ENCODE measurements around the gene FEM1C.
A peak's percentile ranks its signal among the peaks of the same experiment; 100 is the strongest.

FEM1C gene

DNA sequence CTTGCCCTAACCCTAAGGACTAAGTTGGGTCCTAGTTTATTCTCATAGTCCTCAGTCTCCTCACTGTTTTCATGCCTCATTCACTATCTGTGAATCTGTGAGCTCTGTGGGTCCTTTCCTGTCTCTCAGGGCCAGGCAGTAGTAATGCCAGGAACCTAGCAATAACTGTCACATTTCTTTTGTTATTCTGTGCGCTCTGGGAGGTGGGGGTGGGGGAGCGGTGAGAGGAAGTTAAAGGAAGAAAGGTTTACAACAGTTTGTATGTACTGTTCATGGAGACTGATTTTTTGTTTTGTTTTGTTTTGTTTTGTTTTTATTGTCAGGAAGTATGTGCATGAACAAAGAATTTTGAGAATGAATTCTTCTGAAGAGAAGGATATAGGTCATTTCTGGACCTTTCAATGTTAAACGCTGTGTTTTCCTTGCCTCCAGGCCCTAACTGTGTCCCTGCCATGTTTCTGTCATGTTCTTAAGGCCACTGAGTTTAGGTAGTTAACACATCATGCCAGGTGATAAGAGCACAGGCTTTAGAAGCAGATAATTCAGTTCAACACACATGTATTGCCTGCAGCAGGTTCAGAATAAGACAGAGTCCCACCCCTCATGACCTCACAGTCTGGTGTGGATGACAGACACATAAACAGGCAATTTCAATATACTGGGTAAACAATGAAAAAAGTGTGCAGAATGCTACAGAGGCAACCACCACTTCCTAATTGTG, 13.3 kb upstream of the FEM1C start:
- DNase-seq (ENCODE audit: low read depth in 3 of 3), result no peak

DNA sequence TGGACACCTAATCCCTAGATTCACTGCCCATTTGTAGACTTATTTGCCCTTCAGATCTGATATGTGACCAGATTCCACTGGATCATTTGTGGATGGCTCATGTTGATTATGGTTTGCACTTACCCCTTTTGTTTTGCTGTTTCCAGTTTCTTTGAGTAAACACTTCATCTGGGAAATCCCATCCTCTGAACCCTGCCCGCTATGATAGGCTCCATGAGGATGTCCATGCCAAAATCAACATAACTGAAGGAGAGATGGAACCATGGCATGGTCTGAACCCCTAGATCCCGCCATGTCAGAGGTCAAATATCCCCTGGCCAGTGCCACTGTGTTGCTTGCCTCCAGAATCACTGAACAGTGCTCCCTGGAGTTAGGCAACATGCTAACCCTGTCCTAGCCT, 11.7 kb upstream of the FEM1C start:
- DNase-seq (ENCODE audit: low read depth in 3 of 3), result no peak

DNA sequence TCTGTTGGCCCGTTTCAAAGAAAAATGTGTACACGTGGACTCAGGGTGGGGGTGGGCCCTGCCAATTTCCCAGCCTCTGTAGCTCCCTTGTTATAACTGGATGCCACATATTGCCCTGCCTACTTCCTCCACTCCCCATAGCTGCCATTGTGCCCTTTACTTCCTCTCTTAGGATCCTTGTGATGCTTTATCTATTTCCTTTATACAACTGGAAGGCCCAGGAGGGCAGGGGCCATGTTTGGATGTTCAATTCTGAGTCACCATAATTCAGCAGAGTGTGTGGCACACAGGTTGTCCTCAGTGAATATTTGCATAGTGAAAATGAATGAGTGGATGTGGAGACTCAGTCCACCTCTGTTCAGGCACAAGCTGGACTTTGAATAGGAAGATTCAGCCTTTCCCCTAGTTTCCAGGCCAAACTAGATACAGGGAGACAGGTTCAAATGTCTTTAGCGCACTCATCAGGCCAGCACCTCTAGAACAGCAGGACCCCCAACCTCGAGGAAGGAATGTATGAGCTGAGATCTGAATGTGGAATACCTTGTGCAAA, 10.6 kb upstream of the FEM1C start:
- DNase-seq (ENCODE audit: low read depth in 3 of 3), result no peak

DNA sequence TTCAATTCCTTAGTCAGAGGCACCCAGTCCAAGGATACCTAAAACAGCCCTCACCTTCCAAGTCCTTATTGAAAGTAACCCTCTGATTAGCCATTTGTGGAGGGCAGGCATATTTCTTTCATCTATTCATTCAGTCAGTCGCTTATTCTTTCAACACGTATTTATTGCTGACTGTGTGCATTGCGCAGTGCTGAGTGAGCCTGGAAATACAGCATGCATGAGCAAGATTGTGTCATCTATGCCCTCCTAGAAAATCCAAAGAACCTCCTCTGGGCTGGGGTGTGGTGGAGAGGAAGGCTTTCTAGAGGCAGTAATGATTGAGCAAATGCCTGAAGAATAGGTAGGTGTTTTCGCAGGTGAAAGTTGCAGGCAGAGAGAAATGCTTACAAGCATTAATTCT, 8.5 kb upstream of the FEM1C start:
- no peak for DNase-seq (ENCODE audit: low read depth in 3 of 3)

DNA sequence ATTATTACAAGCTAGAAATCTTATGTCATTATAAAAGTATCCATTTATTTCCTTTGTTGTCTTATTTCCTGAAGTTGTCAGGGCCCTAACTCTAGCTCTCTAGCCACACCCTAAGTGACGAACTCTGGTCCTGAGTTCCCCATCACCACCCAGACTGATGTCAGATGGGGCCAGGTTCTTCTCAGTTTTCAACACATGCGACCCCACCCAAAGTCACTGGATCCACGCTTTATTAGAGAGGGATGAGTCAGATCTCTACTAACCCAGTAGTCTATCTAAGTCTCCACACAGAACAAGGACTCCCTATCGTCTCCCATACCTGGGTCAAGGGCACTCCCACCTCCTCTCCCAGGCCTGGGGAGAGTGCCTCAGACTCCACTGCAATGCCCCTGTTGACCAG, 6.8 kb upstream of the FEM1C start:
- no peak for DNase-seq (ENCODE audit: low read depth in 3 of 3)

DNA sequence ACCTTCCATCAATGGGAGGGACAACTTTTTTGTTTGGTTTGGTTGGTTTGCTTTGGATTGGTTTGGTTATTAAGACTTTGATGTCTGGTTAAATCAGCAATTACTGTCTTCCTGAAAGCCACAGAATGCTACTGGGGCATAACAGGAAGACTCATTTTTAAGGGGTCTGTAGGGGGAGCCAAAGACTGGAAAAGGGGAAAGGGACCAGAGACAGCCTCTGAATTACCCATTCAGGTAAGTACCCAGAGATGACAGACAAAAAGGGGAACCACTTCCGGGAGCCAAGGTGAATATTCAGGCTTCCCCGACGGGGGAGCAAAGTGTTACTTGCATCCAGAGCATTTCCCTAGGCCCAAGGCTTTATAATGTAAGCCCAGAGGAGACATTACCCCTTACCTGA, 4.6 kb upstream of the FEM1C start:
- DNase-seq (ENCODE audit: low read depth in 3 of 3), result no peak

DNA sequence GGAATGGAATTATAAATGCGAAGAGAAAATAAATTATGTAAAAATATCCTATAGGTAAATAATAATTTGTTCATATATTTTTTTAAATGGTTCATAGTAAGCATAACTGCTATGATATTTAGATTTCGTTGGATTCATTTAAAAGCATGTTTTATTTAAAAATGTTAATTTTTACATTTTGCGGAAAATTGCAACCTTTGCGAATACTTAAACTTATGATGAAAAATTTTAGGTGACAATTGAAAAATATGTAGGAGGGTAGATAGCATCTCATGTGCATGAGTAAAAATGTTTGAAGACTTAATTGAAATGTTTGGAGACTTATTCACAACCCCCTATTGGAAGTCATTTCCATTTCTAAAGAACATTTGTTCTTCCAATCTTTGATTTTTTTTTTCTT, 4.1 kb upstream of the FEM1C start:
- DNase-seq (ENCODE audit: low read depth in 3 of 3), result no peak

DNA sequence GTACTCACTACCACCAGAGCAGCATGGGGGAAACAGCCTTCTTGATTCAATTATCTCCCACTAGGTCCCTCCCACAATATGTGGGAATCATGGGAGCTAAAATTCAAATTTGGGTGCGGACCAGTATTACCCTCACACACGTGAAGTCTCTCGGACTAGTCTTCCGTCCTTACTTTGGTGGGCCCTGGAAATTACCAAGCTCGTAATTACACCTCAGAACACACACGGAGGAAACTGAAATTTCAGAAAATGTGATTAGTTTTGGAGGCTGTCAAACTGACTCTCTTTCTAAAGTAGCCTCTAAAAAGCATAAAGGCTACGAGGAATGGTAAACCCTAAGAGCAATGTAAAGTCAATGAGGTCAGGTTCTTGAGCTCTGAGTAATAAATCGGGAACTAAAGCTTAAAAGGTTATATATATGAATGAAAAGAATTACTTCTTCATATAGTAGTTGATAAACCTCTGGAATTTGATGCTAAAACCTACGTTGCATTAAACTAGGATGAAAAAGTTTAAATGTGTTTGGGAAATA, 842 bp upstream of the FEM1C start:
- no peak for DNase-seq (ENCODE audit: low read depth in 3 of 3)

DNA sequence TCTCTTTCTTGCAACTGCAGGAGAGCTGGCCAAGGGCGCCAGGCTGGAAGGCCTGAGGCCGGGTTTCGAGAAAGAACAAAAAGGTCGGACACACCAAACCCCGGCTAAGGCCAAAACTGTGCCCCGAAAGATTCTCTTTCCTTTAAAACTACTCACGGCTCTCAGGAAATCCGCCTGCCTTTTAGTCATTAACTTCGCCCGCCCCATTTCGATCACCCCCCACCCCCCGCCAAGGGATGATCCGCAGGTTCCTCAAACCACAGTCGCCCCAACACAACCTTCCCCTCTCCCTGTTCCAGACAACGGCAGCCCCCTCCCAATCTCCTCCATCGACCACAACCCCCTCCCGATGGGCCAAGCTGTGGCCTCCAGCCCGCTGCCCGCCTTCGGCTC, 536 bp downstream of the FEM1C start:
- DNase-seq (ENCODE audit: low read depth in 3 of 3), result peak in 2 of 3 experiments; percentile 28 to 44

DNA sequence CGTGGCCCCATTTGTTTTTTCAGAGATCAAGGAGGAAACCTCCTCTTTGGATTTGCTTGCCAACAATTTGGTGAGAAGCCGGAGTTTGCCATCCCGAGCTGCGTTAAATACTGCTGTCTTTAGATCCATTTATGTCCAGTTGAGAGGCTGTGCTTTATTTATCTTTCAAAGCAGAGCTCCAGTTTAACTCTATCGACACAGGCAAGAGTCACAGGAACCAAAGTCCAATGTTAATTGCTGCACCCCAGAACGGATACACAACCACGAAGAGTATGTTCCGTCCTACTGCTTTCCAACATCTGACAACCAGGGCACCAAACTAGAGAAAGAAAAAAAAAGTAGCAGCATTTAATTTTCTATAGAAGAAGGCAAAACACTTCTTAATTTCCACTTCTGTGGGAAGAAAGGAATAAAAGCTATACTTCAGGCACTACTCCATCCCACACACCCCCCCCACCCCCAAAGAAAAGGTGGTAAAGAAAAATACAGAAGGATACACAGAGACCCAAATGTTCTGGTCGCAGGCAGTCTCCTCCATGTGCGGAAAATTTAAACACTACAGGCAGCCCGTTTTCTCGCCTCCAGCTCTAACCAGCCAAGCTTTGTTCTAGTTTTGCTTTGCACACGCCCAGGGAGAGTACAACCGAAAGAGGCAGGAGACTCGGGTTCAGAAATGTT, 1.1 kb downstream of the FEM1C start:
- peak in 1 of 3 experiments; percentile 23 for DNase-seq (ENCODE audit: low read depth in 3 of 3)

DNA sequence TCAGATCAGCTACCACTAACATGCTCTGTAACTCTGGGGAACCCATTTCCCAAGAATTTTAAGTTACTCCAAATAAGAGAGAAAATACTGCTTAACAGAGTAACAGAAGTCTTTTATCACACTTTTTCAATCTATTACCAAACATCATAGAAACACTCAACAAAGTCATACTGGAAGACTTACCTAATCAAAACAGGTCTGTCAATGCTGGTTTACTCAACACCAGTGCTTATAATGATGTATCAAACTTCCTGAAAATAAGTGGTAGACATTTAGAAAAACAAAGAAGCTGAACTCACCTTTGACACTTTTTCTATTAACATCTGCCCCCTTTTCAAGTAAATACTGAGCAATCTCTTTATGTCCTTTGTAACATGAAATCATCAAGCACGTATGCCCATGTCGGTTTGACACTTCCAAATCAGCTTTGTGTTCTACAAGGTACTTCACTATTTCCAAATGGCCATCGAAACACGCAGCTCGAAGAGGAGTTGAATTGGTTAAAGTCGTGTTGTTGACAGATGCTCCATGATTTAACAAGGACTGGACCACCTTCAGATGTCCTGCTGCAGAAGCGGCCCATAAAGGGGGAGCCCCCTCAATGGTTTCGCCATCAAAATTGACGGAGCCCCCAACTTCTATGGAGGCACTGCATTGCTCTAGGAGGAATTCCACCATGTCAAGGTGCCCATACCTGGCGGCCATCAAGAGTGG, 1.8 kb downstream of the FEM1C start:
- no peak for DNase-seq (ENCODE audit: low read depth in 3 of 3)

DNA sequence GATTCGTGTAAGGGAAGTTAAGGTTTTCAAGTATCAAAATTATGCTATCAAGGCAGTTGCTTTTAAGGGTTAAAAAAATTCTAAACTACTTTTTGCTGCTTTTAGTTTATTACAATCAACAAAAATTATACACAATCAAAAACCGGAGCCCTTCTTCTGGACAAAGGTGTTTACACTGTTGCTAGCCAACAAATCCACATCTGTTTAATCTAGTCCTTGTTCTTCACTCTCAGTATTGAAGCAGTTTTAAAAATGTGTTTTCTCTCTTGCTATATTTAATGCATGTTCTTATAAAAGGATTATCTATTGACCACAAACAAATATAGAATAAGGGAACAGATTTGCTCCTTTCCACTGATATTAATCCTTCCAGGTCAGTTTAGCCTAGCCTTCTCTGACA, 2.5 kb downstream of the FEM1C start:
- no peak for DNase-seq (ENCODE audit: low read depth in 3 of 3)

DNA sequence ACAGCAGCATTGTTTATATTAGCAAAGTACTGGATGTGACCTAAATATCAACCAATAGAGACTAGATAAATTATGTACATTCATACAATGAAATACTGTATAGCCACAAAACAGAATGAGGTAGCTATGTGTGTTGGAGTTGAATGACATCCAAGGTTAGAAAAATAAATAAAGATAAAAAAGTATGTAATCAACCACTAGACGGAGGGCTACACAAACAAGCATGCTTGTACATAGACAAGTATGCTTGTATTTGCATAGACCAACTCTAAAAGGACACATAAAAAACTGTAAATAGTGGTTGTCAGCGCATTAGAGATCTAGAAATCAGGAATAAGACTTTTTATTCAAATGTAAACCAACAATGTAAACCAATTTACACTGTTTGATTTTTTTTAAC, 3.0 kb downstream of the FEM1C start:
- DNase-seq (ENCODE audit: low read depth in 3 of 3), result no peak

DNA sequence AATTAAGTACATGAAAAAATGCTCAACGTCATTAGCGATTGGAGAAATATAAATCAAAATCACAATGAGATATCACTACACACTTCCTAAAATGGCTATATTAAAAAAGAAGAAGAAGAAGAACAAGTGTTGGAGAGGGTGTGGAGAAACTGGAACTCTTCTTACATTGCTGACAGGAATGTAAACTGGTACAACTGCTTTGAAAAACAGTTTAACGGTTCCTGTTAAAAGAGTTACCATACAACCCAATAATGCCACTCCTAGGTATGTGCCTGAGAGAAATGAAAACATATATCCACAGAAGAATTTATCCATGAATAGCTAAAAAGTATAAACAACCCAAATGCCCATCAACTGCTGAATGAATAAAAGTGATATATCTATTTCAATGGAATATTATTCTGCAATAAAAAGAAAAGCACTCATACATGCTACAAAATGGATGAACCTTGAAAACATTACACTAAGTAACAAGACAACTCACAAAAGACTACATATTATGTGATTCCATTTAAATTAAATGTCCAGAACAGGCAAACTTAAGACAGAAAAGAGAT, 9.0 kb downstream of the FEM1C start:
- DNase-seq (ENCODE audit: low read depth in 3 of 3), result no peak

DNA sequence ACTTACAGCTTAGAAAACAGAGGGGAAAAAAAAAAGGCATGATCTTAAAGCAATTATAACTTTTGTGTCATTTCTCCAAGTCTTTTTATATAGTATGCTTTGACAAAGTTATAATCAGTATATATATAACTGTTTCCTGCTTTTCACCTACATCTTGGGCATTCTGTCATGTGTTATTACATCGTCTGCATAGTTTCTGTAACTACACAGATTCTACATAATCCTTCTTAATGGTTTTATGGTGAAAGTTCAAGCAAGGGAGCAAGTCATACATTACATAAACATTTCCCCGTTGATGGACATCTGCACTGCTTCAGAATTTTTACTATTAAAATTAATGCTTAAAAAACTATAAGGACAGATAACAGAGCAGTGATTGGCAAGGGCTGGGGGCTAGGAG, 12.1 kb downstream of the FEM1C start:
- no peak for DNase-seq (ENCODE audit: low read depth in 3 of 3)

DNA sequence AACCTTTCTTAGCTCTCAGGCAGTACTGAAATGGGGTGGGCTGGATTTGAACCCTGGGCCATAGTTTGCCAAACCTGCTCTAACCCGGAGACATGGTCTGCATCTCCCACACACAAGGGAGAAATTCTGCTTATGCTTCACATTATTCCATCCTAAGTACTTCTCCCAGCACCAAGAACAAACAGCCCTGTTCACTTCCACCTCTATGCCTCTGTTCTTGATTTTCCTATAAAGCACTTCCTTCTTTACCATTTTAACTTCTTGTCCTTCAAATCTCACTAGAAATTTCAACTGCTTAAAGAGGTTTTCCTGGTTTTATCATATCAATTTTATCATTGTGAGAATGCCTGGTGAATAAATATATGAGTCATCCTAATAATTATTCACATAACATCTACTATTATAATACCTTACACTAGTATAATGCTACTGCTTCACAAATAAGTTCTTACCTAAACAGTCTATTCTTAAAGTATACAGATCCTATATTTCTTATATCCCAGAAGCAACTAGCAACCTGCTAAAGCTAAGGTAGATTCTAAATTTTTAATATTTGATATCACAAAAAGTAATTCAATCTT, 12.7 kb downstream of the FEM1C start:
- DNase-seq (ENCODE audit: low read depth in 3 of 3), result no peak

DNA sequence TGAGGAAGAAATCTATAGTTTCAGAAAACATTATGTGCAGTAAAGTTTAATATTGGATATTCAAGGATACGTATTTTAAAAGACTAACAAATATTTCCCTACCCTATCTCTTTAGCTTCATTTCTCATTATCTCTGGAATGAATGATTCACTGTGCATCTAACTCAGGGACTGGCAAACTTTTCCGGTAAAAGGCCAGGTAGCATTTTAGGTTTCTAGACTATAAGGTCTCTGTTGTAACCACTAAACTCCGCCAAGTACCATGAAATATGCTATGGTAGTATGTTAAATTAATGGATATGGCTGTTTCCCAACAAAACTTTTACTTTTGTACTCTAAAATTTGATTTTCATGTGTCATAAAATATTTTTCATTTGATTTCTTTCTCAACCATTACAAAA, 13.2 kb downstream of the FEM1C start:
- no peak for DNase-seq (ENCODE audit: low read depth in 3 of 3)

DNA sequence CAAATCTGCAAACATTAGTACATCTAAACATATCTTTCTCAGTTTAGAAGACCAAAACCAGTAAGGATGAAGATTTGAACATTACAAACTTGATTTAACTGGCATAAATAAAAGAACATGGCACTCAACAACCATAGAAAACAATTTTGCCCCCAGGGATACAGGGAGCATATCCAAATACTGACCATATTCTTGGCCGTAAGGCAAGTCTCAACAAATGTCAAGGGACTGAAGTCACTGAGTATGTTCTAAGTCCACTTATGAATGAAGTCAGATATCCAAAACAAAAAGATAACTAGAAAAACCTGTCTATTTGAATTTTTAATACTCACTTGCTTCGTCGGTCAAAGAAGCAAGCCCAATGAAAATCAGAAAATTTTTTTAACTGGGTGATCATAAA, 14.1 kb downstream of the FEM1C start:
- no peak for DNase-seq (ENCODE audit: low read depth in 3 of 3)

DNA sequence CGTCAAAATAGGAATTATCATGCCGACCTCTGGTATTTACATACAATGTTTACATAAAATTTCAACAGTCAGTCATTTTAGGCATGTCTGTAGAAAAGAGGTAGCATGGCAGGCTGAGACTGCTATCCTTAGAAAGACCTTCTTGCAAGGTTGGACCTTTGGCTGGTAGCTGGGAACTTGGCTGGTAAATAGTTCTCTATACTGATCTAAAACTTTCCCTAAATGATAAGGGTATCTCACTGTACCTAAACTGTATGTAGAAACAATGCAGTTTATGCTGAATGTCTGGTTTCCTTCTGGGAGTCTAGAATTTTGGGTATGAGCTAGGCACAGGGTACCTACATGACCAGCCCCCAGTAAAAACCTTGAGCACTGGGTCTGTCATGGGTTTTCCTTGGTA, 18.0 kb downstream of the FEM1C start:
- no peak for DNase-seq (ENCODE audit: low read depth in 3 of 3)

DNA sequence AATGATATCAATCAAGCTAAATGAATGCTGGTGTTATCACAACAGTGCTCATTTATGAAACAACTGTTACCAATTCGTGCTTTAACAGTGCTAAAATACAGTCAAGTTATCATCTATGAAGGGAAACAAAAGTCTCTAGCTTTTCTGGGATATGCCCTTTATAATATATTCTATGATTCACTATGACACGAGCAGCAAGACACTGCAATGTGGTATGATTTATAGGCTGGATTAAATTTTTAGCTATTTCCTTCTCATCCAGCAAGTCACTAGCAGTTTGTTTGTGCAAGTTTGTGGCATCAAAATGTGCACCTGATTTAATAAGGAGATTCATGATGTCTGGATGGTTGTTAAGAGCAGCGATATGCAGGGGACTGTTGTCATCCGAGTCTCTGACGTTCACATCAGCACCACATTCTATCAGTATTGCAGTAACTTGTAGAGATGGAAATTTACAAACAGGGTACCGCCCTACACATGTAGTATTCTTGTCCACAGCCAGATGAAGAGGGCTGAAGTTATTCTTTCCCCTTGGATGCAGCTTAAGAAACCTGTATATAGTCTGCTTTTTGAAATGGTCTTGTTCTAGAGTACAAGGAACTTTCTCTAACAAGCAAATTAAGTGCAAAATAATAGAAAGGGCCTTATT, 20.3 kb downstream of the FEM1C start:
- no peak for DNase-seq (ENCODE audit: low read depth in 3 of 3)

DNA sequence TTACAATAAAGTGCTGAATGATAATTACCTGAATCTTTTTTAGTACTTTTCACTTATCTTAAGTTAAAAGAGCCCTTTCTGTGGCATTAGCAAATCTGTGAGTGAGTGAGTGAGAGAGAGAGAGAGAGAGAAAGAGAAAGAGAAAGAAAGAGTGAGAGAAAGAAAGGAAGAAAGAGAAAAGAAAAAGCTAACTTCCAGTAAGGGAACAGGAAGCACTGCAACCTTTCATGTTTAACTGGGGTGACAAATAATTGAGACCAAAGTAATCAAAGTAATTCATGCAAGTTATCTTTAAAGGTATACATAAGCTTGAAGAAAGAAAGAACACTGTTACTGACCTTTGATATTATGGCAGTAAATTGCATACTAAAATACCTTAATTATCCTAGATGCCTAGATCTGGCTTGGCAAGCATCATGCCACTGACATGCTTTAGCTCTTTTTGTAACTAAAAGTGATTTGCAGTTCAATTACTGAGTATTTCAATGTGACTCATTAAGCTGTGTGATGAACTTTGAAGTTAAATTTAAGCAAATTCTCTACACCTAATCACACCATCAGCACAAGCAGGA, 21.7 kb downstream of the FEM1C start:
- DNase-seq (ENCODE audit: low read depth in 3 of 3), result no peak
